Esophagus squamous epithelium (tissue), 5 donors: ENCODE measurements around the gene GPR158. TPM values are rescaled to one million over a fixed set of nuclear protein-coding genes. Genes with fewer than 3 reads are reported as not detected.

Experiments used
- DNase-seq: peaks from one replicate; lab custom pipeline; 2025; lab: John Stamatoyannopoulos, UW
- H3K27ac ChIP-seq, 4 donors: fragments of 200-600 bp; sonication (generic); one replicate each; pipeline ENCODE4 v1.5.1; 2016 to 2019; ENCODE audit warnings: mild to moderate bottlenecking in 1 of 4
- H3K27me3 ChIP-seq, 4 donors: fragments of 200-600 bp; sonication (generic); 1 replicate in 3 of 4; 2 replicates in 1 of 4; pipeline versions ENCODE4 v1.5.1 to v1.6.0; 2017 to 2021; ENCODE audit warnings: antibody characterized with exemption in 1 of 4
- H3K36me3 ChIP-seq, 3 donors: fragments of 200-600 bp; sonication (generic); one replicate each; pipeline ENCODE4 v1.5.1; 2016 to 2019
- H3K4me1 ChIP-seq, 3 donors: fragments of 200-600 bp; sonication (generic); one replicate each; pipeline ENCODE4 v1.5.1; 2017 to 2019
- H3K4me3 ChIP-seq, 4 donors: fragments of 200-600 bp; sonication (generic); 1 replicate in 3 of 4; 2 replicates in 1 of 4; pipeline ENCODE4 v1.5.1; 2016 to 2019; ENCODE audit warnings: mild to moderate bottlenecking in 2 of 4, moderate library complexity in 1 of 4
- H3K9me3 ChIP-seq, 3 donors: fragments of 200-600 bp; sonication (generic); one replicate each; pipeline ENCODE4 v1.5.1; 2016 to 2019
- POLR2A ChIP-seq, 4 donors: fragments of 450-650 bp; IDR thresholded peaks; one replicate each; pipeline ENCODE4 v1.6.1; 2017; ENCODE audit warnings: antibody characterized with exemption in 4 of 4, mild to moderate bottlenecking in 4 of 4, moderate library complexity in 3 of 4
- WGBS, 2 donors: methylation state at CpG; one replicate each; pipeline ENCODE4 v1.1.5; 2018; 5-methylcytosine and 5-hydroxymethylcytosine counted together
- intact Hi-C: fragments of 100-400 bp; cut with DNase I; formaldehyde crosslinking; loops from one replicate; pipeline ENCODE4 v1.15.0; 2022
- total RNA-seq, 4 donors: library from RNA; depleted of rRNA; stranded (reverse); fragments of >200 nt; gene quantifications; one replicate each; pipeline ENCODE4 v1.1.0, GENCODE V29; 2016
- TF ChIP-seq, protein P1 (sequence below), 6 experiments: fragments of 450-650 bp in 4 of 6; fragments of 200-600 bp in 2 of 6; sonication (generic) in 2 of 6; IDR thresholded peaks; one replicate each; pipeline ENCODE4 v1.5.1; 2016 to 2019; ENCODE audit warnings: antibody characterized with exemption in 6 of 6, mild to moderate bottlenecking in 4 of 6, moderate library complexity in 4 of 6
- donor health status: DM: yes; HTN: yes; CAD: no.

The GPR158 gene
- total RNA-seq, 4 donors from 2014 or later = not detected

DNA sequence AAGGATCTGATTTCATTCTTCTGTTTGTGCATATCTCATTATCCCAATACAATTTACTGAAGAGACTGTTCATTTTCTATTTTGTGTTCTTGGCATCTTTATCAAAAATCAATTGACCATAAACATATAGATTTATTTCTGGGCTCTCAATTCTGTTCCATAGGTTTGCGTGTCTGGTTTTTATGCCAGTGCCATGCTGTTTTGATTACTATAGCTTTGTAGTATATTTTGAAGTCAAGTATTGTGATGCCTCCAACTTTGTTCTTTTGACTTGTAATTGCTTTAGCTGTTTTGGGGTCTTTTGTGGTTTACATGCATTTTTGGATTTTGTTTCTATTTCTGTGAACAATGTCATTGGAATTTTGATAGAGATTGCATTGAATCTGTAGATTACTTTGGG is 278.8 kb downstream of the GPR158 start:
- WGBS, 2 donors = 90 to 94% methylated on average over 1 of the region's 1 CpG
- H3K4me3 ChIP-seq = no peak overlapping the region
- no peaks in the 10 kb centered on the region for H3K4me1 ChIP-seq
- H3K36me3 ChIP-seq = no peaks in the 10 kb centered on the region
- intact Hi-C loops = no loop called here
- TF ChIP-seq, protein P1, sequence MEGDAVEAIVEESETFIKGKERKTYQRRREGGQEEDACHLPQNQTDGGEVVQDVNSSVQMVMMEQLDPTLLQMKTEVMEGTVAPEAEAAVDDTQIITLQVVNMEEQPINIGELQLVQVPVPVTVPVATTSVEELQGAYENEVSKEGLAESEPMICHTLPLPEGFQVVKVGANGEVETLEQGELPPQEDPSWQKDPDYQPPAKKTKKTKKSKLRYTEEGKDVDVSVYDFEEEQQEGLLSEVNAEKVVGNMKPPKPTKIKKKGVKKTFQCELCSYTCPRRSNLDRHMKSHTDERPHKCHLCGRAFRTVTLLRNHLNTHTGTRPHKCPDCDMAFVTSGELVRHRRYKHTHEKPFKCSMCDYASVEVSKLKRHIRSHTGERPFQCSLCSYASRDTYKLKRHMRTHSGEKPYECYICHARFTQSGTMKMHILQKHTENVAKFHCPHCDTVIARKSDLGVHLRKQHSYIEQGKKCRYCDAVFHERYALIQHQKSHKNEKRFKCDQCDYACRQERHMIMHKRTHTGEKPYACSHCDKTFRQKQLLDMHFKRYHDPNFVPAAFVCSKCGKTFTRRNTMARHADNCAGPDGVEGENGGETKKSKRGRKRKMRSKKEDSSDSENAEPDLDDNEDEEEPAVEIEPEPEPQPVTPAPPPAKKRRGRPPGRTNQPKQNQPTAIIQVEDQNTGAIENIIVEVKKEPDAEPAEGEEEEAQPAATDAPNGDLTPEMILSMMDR (IDR thresholded peaks at IDR 0.05) = no peak
- no peak for TF ChIP-seq POLR2A (IDR thresholded peaks at IDR 0.05)
- H3K27me3 ChIP-seq = no peaks in the 10 kb centered on the region
- no peak overlapping the region for H3K27ac ChIP-seq
- DNase-seq = no peak
- H3K9me3 ChIP-seq = peaks cover 0 to 5% (median 0%) of the 10 kb centered on the region in 3 donors

DNA sequence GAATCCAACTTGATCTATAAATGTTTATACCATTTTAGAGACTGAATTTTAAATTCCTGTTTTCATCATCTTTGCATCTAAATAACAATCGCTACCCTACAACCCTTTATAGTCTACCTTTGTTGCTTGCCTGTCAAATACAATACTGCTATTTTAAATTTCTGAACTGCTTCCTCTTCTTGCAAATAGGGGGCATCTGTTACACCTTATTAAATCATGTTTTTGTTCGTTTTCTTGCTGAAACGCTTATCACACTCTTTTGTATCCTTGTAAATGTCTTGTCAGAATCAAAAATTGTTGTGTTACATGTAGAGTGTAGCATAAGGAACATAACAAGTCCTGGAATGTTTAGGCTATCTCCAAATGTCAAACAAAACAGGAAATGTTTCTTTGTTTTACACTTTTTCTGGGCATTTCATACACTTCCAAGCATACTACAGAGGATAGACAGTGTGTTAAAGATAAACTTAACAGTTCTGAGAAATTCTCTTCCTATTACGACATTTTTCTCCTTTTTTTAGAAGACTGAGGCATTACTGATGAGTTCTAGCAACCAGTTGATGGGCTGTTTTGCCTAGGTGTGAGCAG is 281.3 kb downstream of the GPR158 start:
- H3K27me3 ChIP-seq = no peaks in the 10 kb centered on the region
- 23 to 24% methylated on average over 4 of the region's 4 CpGs for WGBS, 2 donors
- intact Hi-C loops = no loop called here
- TF ChIP-seq, protein P1 (IDR thresholded peaks at IDR 0.05) = no peak
- no peak for TF ChIP-seq POLR2A (IDR thresholded peaks at IDR 0.05)
- H3K4me3 ChIP-seq = no peak overlapping the region
- no peak for DNase-seq
- H3K36me3 ChIP-seq = no peaks in the 10 kb centered on the region
- no peaks in the 10 kb centered on the region for H3K4me1 ChIP-seq
- peaks cover 0 to 5% (median 0%) of the 10 kb centered on the region in 3 donors for H3K9me3 ChIP-seq
- no peak overlapping the region for H3K27ac ChIP-seq

DNA sequence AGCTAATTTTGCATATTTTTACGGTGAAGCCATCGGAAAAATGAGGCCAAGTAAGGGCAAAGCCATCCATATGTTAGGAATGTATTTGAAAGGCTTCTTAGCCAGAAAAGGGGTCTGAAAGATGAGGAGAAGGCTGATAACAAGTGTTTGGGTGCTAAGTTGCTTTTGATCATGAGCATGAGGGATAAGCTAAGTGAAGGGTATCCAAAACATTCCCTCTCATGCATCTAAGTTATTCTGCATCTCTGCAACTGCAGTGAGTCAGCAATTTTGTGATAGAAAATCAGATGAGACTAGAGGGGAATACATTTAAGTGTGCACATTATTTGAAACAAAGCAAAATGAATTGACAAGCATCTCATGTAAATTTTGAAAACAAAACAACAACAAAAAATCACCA is 282.8 kb downstream of the GPR158 start:
- H3K4me1 ChIP-seq = no peaks in the 10 kb centered on the region
- 78 to 79% methylated on average over 2 of the region's 2 CpGs for WGBS, 2 donors
- no peak for DNase-seq
- no peaks in the 10 kb centered on the region for H3K27me3 ChIP-seq
- no peaks in the 10 kb centered on the region for H3K36me3 ChIP-seq
- intact Hi-C loops = no loop called here
- TF ChIP-seq POLR2A (IDR thresholded peaks at IDR 0.05) = no peak
- TF ChIP-seq, protein P1 (IDR thresholded peaks at IDR 0.05) = no peak
- H3K4me3 ChIP-seq = no peak overlapping the region
- no peak overlapping the region for H3K27ac ChIP-seq
- H3K9me3 ChIP-seq = peaks cover 0 to 5% (median 0%) of the 10 kb centered on the region in 3 donors

DNA sequence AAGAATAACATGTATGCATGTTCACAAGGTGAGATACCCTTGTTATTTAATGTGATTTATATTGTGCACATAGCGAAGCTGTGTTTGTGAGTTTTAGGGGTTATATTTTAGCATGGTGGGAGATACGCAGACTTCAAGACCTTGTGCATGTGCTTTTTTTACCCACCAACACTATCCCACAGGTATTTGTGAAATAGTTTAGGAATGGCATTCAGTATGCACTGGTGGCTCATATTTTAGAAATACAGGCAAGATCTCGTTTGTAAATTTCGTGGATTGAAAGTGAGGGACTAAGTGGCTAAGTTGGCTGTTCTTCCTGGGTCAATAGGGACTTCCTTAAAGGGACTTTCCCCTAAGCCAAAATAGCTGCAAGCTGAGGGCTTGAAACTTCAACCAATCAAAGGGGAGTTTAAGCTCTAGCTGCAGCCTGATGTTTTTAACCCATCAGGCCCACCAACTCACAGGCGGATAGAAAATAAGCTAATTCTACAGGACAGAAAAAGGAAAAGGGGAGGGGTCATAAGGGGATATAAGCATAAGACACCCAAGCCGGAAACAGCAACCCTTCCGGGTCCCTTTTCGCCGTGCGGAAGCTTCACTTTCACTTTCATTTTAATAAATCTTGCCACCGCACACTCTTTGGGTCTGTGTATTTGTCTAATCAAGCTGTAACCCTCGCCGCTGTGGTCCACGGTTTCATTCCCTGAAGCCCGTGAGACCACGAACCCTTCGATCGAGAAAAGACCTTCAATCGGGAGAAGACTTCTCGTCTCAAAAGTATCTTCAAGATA is 291.0 kb downstream of the GPR158 start:
- Histone ChIP-seq H3K27me3 (no peaks in the 10 kb centered on the region), H3K4me3 (no peak overlapping the region), H3K4me1 (no peaks in the 10 kb centered on the region), H3K36me3 (no peaks in the 10 kb centered on the region), H3K9me3 (no peaks in the 10 kb centered on the region), H3K27ac (no peak overlapping the region)
- no peak for TF ChIP-seq POLR2A (IDR thresholded peaks at IDR 0.05)
- TF ChIP-seq, protein P1 (IDR thresholded peaks at IDR 0.05) = no peak
- intact Hi-C loops = no loop called here
- 88 to 91% methylated on average over 20 of the region's 20 CpGs for WGBS, 2 donors
- no peak for DNase-seq

- no peaks in the 10 kb centered on the region for H3K4me1 ChIP-seq
- DNase-seq = no peak
- TF ChIP-seq, protein P1 (IDR thresholded peaks at IDR 0.05) = no peak
- H3K9me3 ChIP-seq = no peaks in the 10 kb centered on the region
- no peaks in the 10 kb centered on the region for H3K27me3 ChIP-seq
- H3K4me3 ChIP-seq = no peak overlapping the region
- no peak overlapping the region for H3K27ac ChIP-seq
- no peaks in the 10 kb centered on the region for H3K36me3 ChIP-seq
- 68 to 71% methylated on average over 8 of the region's 8 CpGs for WGBS, 2 donors
- intact Hi-C loops = no loop called here
Measured at GRCh38 chr10:25467881-25468280, 293.1 kb downstream of the GPR158 start.
